Measurements from ENCODE around the gene LRRC8C.

LRRC8C gene

DNA sequence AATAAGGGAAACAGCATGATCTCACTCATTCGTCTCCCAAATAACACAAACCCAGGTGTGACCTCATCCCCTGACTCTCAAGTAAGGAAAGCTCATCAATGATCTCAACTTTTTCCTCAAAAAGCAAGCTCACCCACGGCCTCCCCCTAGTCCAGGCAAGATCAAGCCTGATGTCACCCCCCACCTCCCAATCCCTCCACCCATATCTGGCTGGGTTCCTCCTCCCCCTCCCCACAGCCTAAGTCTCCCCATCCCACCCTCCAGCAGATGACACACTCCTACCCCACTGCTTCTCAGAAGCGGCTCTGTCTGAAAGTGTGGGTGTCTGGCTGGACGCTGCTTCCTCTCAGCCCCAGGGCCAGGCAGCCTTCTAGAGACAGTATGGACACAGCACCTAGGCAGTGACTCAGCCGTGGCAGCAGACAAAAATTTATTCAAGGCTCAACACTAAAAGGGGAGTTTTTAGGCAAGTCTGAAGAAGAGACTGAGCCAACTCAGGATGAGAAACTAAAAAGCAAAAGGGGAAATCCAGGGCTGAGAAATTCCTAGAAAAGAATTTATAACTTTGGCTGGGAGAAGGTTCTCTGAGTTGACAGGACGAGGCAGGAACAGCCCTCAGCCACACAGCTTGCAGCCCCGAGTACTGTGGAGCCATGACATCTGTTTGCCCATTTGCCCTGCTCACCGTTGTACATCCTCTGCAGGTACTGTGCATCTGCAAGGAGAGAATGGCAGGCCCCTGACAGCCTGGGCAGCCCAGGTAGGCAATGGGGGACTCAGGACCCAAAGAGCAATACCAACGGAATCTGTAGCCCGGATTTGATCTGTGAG, 106.3 kb downstream of the LRRC8C start:
- TF ChIP-seq, protein P1, sequence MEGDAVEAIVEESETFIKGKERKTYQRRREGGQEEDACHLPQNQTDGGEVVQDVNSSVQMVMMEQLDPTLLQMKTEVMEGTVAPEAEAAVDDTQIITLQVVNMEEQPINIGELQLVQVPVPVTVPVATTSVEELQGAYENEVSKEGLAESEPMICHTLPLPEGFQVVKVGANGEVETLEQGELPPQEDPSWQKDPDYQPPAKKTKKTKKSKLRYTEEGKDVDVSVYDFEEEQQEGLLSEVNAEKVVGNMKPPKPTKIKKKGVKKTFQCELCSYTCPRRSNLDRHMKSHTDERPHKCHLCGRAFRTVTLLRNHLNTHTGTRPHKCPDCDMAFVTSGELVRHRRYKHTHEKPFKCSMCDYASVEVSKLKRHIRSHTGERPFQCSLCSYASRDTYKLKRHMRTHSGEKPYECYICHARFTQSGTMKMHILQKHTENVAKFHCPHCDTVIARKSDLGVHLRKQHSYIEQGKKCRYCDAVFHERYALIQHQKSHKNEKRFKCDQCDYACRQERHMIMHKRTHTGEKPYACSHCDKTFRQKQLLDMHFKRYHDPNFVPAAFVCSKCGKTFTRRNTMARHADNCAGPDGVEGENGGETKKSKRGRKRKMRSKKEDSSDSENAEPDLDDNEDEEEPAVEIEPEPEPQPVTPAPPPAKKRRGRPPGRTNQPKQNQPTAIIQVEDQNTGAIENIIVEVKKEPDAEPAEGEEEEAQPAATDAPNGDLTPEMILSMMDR (conservative IDR thresholded peaks at IDR 0.05; ENCODE audit: low read length), result no peak
- DNase-seq (ENCODE audit: low read depth), result peak; percentile 29
- H3K4me3 ChIP-seq (ENCODE audit: low read length), result no peak overlapping the region

- H3K4me3 ChIP-seq (ENCODE audit: low read length), result no peak overlapping the region
- TF ChIP-seq, protein P1 (conservative IDR thresholded peaks at IDR 0.05; ENCODE audit: low read length), result no peak
- DNase-seq (ENCODE audit: low read depth), result no peak
These were observed 106.9 kb downstream of the LRRC8C start for GRCh38 chr1:89739844-89740216.

GRCh38 chr1:89743788-89744187, 110.9 kb downstream of the LRRC8C start:
- peak; percentile 49 for DNase-seq (ENCODE audit: low read depth)
- no peak overlapping the region for H3K4me3 ChIP-seq (ENCODE audit: low read length)
- TF ChIP-seq, protein P1 (conservative IDR thresholded peaks at IDR 0.05; ENCODE audit: low read length), result no peak

DNA sequence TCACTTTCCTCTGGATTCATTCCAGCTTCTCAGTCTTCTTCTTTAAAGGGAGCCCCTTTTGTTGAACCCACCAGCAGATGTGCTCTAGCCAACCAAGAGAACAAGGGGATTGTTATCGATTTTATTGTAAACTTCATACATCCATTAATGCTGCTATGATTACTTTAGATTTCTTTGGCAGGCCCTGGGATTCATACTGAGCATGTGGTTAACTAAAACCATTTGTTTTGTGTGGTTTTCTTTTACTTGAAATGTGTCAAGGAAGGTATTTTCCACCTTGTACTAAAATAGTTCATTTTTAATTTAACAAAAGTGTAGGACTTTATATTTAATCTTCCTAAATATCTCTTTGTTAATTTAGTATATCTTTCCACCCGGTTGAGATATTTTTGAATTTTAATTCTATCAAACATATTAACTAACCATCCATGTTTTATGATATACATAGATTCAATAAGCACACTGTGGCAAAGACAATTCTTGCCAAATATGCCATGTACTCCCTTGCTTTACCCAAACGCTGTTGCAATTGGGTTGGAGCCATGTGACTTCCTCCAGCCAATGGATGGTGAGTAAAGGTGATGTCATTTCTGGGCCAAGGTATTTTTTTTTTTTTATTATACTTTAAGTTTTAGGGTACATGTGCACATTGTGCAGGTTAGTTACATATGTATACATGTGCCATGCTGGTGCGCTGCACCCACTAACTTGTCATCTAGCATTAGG, 113.7 kb downstream of the LRRC8C start:
- no peak for DNase-seq (ENCODE audit: low read depth)
- TF ChIP-seq, protein P1 (conservative IDR thresholded peaks at IDR 0.05; ENCODE audit: low read length), result no peak
- no peak overlapping the region for H3K4me3 ChIP-seq (ENCODE audit: low read length)

DNA sequence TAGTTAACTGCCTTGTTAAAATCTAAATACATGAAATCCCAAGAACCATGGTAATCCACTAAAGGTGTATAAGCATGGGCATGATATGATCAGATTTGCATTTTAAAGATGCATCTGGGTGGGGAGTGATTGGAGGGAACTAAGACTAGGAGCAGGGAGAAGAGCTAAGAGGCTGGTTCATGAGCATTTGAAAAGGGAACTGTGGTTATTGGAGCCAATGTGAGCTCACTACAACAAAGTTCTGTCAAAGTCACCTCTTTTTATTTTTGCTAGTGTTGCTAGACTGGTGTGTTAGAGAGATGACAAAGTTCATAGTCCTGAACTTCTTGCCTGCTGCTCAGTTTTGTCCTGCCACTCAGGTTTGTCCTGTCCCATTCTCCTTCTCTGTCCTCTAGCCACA, 120.8 kb downstream of the LRRC8C start:
- TF ChIP-seq, protein P1 (conservative IDR thresholded peaks at IDR 0.05; ENCODE audit: low read length), result no peak
- DNase-seq (ENCODE audit: low read depth), result no peak
- H3K4me3 ChIP-seq (ENCODE audit: low read length), result no peak overlapping the region

- H3K4me3 ChIP-seq (ENCODE audit: low read length), result no peak overlapping the region
- DNase-seq (ENCODE audit: low read depth), result peak; percentile 70
- TF ChIP-seq, protein P1 (conservative IDR thresholded peaks at IDR 0.05; ENCODE audit: low read length), result no peak
These were observed 121.6 kb downstream of the LRRC8C start for GRCh38 chr1:89754518-89754917.

DNA sequence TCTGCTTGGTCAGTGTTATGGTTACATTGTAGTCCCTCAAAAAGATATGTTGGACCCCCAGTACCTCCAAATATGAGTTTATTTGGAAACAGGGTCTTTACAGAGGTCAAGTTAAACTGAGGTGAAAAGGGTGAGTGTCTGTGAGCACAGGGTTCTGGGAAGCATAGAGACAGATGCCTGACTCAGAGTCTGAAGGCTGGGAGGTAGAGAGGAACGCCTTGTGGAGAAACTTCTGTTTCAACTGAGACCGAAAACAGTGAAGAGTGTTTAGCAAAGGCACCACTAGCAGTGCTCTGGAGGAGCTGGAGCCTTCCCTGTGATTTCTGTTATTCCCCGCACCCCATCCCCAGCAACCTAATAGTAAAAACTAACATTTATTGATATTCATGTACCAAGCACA, 122.7 kb downstream of the LRRC8C start:
- TF ChIP-seq, protein P1 (conservative IDR thresholded peaks at IDR 0.05; ENCODE audit: low read length), result no peak
- no peak overlapping the region for H3K4me3 ChIP-seq (ENCODE audit: low read length)
- DNase-seq (ENCODE audit: low read depth), result no peak
